Adipocyte (in vitro differentiated cells): Measurements from ENCODE around the gene AGMO.

Experiments
- DNase-seq: peaks from one replicate; pipeline ENCODE4 v3.0.0-alpha.2; 2015; ENCODE audit warnings: low read depth
- H3K27me3 ChIP-seq: replicated peaks from 2 replicates; pipeline ENCODE4 v1.7.0; 2013; ENCODE audit warnings: mild to moderate bottlenecking, low read length, moderate library complexity; ENCODE audit not compliant: control insufficient read depth, insufficient read depth
- H3K36me3 ChIP-seq: 2 replicates; pipeline ENCODE4 v1.7.0; 2013; ENCODE audit warnings: low read length, mild to moderate bottlenecking, moderate library complexity; ENCODE audit not compliant: control insufficient read depth, insufficient read depth, severe bottlenecking
- H3K4me1 ChIP-seq: 2 replicates; pipeline ENCODE4 v1.7.0; 2013; ENCODE audit warnings: mild to moderate bottlenecking, low read length, moderate library complexity; ENCODE audit not compliant: control insufficient read depth, insufficient read depth
- H3K4me3 ChIP-seq: 2 replicates; pipeline ENCODE4 v1.7.0; 2013; ENCODE audit warnings: mild to moderate bottlenecking, low read length, moderate library complexity
- H3K9ac ChIP-seq: 2 replicates; pipeline ENCODE4 v1.7.0; 2013; ENCODE audit warnings: mild to moderate bottlenecking, low read length, moderate library complexity
- H3K9me3 ChIP-seq: 2 replicates; pipeline ENCODE4 v1.7.0; 2013; ENCODE audit warnings: mild to moderate bottlenecking, low read length, moderate library complexity; ENCODE audit not compliant: control insufficient read depth

Gene AGMO

DNA sequence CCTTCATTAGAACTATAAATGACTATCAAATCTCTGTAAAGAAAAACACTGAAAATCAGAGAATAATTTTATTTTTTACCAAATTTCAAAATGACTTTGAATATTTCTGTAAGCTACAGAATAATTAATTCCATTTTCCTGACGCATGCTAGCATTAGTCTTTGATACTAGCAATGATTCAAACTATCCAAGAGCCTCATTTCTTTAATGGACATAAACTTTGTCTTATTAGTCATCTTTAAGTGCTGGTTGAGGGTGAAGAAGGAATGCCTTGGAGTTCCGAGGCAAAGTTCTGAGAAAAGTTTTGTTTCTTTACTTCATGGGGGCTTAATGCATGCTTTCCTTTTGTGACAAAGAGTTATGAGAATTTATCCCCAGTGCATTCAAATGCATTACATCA is 137.3 kb downstream of the AGMO start:
- H3K4me1 ChIP-seq = peaks cover 6% of the 10 kb centered on the region
- DNase-seq = no peak
- H3K27me3 ChIP-seq = no peaks in the 10 kb centered on the region
- H3K9ac ChIP-seq = no peak overlapping the region
- H3K36me3 ChIP-seq = no peaks in the 10 kb centered on the region
- no peak overlapping the region for H3K4me3 ChIP-seq
- no peaks in the 10 kb centered on the region for H3K9me3 ChIP-seq

DNA sequence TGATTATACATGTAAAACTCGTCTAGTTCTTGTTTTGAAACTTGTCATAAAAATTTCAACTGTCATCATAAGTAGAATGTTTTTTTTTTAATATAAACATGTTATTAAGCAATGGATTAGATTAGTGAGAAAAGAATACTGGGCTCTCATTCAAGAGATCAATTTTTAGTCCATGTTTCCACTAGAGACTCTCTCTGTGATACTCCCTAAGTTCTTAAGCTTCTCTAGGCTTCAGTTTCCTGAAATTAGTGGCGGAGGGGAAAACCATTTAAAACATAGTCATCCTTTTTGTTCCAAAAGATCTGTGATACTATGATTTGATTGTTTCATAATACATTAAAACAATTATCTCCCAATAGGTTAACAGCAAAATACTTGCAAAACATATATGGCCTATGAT is 142.2 kb downstream of the AGMO start:
- Histone ChIP-seq H3K27me3 (no peaks in the 10 kb centered on the region), H3K9ac (no peak overlapping the region), H3K36me3 (no peaks in the 10 kb centered on the region), H3K4me1 (peaks cover 12% of the 10 kb centered on the region), H3K9me3 (no peaks in the 10 kb centered on the region), H3K4me3 (peak overlapping the region; percentile 48)
- no peak for DNase-seq

DNA sequence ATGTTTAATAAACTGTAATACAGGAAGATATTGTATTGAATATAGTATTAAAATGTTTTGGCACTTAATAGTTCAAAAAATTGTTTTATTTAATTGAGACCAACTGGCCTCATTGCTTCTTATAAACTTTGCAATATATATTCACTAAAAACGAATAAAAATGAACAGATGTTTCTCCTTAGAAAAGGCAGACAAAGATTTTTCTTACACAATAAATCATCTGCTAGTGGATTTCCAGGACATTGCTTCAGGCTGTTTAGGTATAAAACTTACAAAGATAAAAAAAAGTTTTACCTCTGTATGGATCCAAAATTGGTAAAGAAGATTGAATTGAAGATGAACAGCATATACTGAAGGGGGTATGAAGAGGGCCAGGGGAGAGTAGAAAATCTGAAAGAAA is 143.6 kb downstream of the AGMO start:
- no peaks in the 10 kb centered on the region for H3K27me3 ChIP-seq
- peak; percentile 76 for DNase-seq
- no peaks in the 10 kb centered on the region for H3K36me3 ChIP-seq

DNA sequence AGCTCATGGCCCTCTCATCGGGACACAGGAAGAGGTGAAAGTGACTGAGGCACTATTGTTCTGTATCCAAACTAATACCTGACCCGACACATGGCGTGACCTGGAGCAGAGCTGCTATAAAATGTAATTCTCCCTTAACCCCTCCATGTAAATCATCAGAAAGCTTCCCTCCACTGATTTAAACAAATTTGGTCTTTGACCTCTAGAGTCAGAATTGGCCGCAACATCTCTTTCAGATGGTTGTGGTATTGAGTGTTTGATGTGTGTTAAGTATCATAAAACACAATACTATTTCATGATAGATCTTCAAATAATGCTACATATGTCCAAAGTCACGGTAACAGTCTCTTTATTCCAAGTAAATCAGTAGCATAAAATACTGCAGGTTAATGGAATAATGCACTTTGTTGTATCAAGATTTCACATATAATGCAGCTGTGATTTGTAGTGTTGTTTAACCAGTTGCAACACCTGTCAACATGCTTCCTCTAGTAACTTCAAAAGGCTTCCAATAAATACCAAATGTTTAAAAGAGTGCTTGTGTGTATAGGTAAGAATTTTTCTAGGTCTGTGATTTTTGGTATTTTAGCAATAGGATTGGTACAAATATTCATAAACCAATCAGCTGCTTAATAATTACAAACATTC is 144.3 kb downstream of the AGMO start:
- Histone ChIP-seq H3K9ac (no peak overlapping the region), H3K36me3 (no peaks in the 10 kb centered on the region), H3K4me1 (peaks cover 12% of the 10 kb centered on the region), H3K9me3 (no peaks in the 10 kb centered on the region), H3K27me3 (no peaks in the 10 kb centered on the region), H3K4me3 (no peak overlapping the region)
- DNase-seq = no peak

More for the DNA sequence above, 143.6 kb downstream of the AGMO start:
- no peak overlapping the region for H3K9ac ChIP-seq
- H3K4me3 ChIP-seq = no peak overlapping the region
- H3K9me3 ChIP-seq = no peaks in the 10 kb centered on the region
- H3K4me1 ChIP-seq = peaks cover 12% of the 10 kb centered on the region

DNA sequence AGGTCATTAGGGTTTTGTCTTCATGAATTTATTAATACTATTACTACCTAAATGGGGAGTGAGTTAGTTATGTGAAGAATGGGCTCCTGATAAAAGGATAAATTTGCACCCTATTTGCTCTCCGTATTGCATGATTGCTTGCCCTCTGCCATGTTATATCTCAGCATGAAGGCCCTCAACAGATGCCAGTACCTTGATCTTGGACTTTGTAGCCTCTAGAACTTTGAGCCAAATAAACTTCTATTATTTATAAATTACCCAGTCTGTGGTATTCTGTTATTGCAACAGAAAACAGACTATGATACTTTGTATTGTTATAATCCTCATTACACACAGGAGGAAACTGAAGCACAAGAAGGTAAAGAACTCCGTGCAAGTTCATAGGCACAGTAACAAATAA is 150.8 kb downstream of the AGMO start:
- Histone ChIP-seq H3K36me3 (no peaks in the 10 kb centered on the region), H3K9me3 (no peaks in the 10 kb centered on the region), H3K4me1 (no peaks in the 10 kb centered on the region), H3K9ac (no peak overlapping the region), H3K27me3 (no peaks in the 10 kb centered on the region), H3K4me3 (no peak overlapping the region)
- DNase-seq = no peak

DNA sequence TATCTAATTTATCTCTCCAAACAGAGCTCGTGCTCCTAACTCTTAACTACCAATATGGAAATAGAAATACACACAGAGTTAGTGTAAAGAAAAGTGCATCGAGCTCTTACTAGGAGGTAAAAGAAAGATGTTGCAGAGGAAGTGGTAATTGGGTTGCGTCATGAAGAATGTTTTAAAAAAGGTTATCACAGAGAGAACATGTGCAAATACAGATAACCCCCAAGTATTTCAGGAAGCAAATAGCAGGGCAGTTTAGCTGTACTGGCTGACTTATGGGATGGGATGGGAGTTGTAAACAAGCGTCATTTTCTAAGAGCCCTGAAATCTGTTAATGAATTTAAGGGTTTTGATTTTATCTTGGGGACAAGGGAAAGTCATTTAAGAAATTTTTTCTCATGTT is 153.9 kb downstream of the AGMO start:
- DNase-seq = no peak
- H3K27me3 ChIP-seq = no peaks in the 10 kb centered on the region
- H3K4me3 ChIP-seq = no peak overlapping the region
- H3K4me1 ChIP-seq = no peaks in the 10 kb centered on the region
- H3K36me3 ChIP-seq = no peaks in the 10 kb centered on the region
- H3K9me3 ChIP-seq = no peaks in the 10 kb centered on the region
- no peak overlapping the region for H3K9ac ChIP-seq

DNA sequence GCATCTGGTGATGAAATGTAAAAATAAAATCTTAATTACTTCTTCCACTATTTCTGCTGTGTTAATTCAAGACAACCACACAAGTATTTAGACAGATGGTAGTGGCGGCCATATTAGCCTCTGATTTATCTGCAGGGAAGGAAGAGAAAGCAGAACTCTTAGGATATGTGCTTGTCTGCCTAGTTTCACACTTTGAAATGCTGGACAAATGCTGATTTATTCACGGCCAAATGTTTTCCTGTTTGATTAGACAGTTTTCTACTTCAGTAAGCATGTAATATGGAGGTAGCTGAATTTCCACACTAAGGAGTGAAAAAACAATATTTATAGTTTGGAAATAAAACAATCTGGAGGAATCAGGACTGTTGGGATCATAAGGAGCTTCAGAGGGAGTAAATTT is 158.1 kb downstream of the AGMO start:
- Histone ChIP-seq H3K4me3 (no peak overlapping the region), H3K36me3 (no peaks in the 10 kb centered on the region), H3K27me3 (no peaks in the 10 kb centered on the region), H3K9ac (no peak overlapping the region), H3K9me3 (no peaks in the 10 kb centered on the region), H3K4me1 (no peaks in the 10 kb centered on the region)
- no peak for DNase-seq

DNA sequence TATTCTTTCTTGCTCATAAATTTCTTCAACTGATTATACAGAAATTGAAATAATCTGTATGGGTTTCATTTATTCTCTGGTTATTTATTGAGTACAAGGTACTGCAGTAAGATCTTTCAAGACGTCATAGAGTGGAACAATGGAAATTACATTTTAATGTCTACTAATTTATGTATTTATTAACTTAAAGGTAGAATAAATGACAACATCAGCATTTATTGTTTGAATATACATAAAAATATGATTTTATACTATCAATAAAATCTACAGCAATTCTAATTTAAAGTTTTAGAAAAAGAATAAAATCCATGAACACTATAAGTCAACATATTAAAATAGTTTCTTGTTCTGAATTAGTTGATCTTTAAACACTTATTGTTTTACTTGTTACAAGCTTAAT is 158.5 kb downstream of the AGMO start:
- H3K27me3 ChIP-seq = no peaks in the 10 kb centered on the region
- no peak for DNase-seq
- no peak overlapping the region for H3K9ac ChIP-seq
- no peaks in the 10 kb centered on the region for H3K36me3 ChIP-seq
- no peak overlapping the region for H3K4me3 ChIP-seq
- H3K4me1 ChIP-seq = no peaks in the 10 kb centered on the region
- no peaks in the 10 kb centered on the region for H3K9me3 ChIP-seq

DNA sequence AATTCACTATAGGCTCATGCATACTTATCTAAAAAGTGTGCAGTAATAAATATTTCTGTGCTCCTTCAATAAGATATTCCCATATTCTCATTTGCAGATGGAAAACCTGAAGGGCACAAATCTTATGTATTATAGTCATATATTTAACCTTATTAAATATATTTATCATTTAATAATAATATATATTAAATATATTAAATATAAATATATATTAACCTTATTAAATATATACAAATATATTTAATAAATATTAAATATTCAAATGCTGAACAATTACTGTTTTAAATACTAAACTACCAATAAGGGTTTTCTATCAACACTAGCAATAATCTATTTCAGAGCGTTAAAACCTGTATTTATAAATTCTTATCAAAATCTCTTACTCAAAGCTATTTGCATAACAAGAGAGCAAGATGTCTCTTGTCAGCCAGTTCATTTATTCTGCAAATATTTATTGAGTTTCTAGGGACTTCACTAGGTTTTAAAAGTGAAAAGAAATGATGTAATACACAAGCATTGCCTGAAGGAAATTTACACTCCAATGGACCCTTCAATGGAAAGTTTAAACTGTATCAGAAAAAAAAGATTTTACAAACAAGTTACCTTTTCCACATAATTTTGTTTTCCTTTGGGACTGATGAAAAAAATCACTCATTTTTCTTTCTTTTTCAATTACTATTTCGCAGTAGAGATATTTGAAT is 159.2 kb downstream of the AGMO start:
- no peak for DNase-seq

DNA sequence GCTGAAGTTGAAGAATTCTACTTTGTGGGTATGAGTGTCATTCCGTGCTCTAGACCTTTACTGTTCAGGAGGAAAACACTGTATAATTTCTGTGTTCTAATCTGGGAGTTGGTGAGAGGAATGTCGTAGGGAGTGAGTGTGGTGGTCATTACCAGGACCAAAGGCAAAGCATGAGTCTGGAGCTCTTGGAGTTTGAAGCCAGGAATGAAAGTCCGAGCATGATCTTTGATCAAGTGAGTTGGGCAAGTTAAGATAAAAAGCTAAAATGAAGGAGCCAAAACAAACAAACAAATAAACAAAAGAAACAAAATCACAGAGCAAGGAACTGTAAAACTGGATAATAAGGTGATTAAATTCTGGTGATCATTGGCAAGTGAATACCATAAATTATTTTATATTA is 161.4 kb downstream of the AGMO start:
- no peaks in the 10 kb centered on the region for H3K36me3 ChIP-seq
- no peaks in the 10 kb centered on the region for H3K9me3 ChIP-seq
- no peaks in the 10 kb centered on the region for H3K4me1 ChIP-seq
- H3K27me3 ChIP-seq = no peaks in the 10 kb centered on the region
- H3K9ac ChIP-seq = no peak overlapping the region
- no peak overlapping the region for H3K4me3 ChIP-seq
- DNase-seq = no peak

More for the DNA sequence above, 159.2 kb downstream of the AGMO start:
- Histone ChIP-seq H3K27me3 (no peaks in the 10 kb centered on the region), H3K4me1 (no peaks in the 10 kb centered on the region), H3K36me3 (no peaks in the 10 kb centered on the region), H3K9me3 (no peaks in the 10 kb centered on the region), H3K9ac (no peak overlapping the region), H3K4me3 (no peak overlapping the region)

DNA sequence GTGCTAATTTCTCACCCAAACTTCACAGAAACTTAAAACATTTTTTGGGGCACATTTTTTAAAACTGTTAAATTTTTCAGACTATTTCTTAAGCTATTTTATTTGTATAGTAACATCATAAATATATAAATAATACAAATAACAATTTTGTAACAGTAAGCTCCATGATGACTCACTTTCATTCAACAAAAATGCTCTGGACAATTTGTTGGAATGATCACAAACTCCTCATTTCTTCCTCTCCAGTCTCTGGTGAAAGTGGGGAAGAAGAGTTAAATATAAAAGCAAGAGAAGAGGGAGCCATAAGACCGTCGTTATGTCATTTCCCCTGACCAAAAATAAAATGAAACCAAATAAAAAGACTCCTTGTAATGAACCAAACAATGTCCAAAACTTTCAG is 162.4 kb downstream of the AGMO start:
- Histone ChIP-seq H3K36me3 (no peaks in the 10 kb centered on the region), H3K4me1 (no peaks in the 10 kb centered on the region), H3K4me3 (peak overlapping the region; percentile 18), H3K27me3 (no peaks in the 10 kb centered on the region), H3K9me3 (no peaks in the 10 kb centered on the region), H3K9ac (no peak overlapping the region)
- peak; percentile 39 for DNase-seq
